Ishikawa (cell line): ENCODE measurements around the gene SLC46A3.

Experiments used
- CEBPB ChIP-seq: IDR thresholded peaks from 2 replicates; pipeline ENCODE4 v1.6.1; 2012
- CREB1 ChIP-seq: IDR thresholded peaks from 2 replicates; pipeline ENCODE4 v1.6.1; 2012; ENCODE audit warnings: low read depth
- EGR1 ChIP-seq: IDR thresholded peaks from 2 replicates; pipeline ENCODE4 v1.6.1; 2012
- EP300 ChIP-seq: IDR thresholded peaks from 2 replicates; pipeline ENCODE4 v1.6.1; 2012; ENCODE audit warnings: borderline replicate concordance
- FOXM1 ChIP-seq: IDR thresholded peaks from 2 replicates; pipeline ENCODE4 v1.6.1; 2012; ENCODE audit warnings: low read depth, borderline replicate concordance
- MAX ChIP-seq: IDR thresholded peaks from 2 replicates; pipeline ENCODE4 v1.6.1; 2012
- NFIC ChIP-seq: IDR thresholded peaks from 2 replicates; pipeline ENCODE4 v1.6.1; 2012
- RAD21 ChIP-seq: IDR thresholded peaks from 2 replicates; pipeline ENCODE4 v1.6.1; 2012; ENCODE audit warnings: low read depth
- REST ChIP-seq: IDR thresholded peaks from 2 replicates; pipeline ENCODE4 v1.6.1; 2012; ENCODE audit warnings: low read depth, mild to moderate bottlenecking
- TAF1 ChIP-seq: IDR thresholded peaks from 2 replicates; pipeline ENCODE4 v1.6.1; 2012; ENCODE audit warnings: low read depth, mild to moderate bottlenecking
- TCF12 ChIP-seq: IDR thresholded peaks from 2 replicates; pipeline ENCODE4 v1.6.1; 2012; ENCODE audit warnings: low read depth
- TEAD4 ChIP-seq: IDR thresholded peaks from 2 replicates; pipeline ENCODE4 v1.6.1; 2012
- USF1 ChIP-seq: IDR thresholded peaks from 2 replicates; pipeline ENCODE4 v1.6.1; 2012
- YY1 ChIP-seq: IDR thresholded peaks from 2 replicates; pipeline ENCODE4 v1.6.1; 2012; ENCODE audit warnings: low read depth
- ZBTB7A ChIP-seq: IDR thresholded peaks from 2 replicates; pipeline ENCODE4 v1.6.1; 2012; ENCODE audit warnings: low read depth

Gene SLC46A3

GRCh38 chr13:28693605-28694491, 24.9 kb downstream of the SLC46A3 start:
- TF ChIP-seq TEAD4: peak; percentile 51

GRCh38 chr13:28685892-28686291, 32.9 kb downstream of the SLC46A3 start:
- TF ChIP-seq RAD21: no peak
- no peak for TF ChIP-seq TEAD4
- TF ChIP-seq ZBTB7A: no peak
- TF ChIP-seq USF1: no peak
- TF ChIP-seq EP300: no peak
- no peak for TF ChIP-seq CREB1
- no peak for TF ChIP-seq TAF1
- TF ChIP-seq REST: no peak
- TF ChIP-seq EGR1: no peak
- TF ChIP-seq FOXM1: no peak
- no peak for TF ChIP-seq TCF12
- no peak for TF ChIP-seq NFIC
- no peak for TF ChIP-seq CEBPB
- TF ChIP-seq MAX: no peak

GRCh38 chr13:28685114-28685513, 33.7 kb downstream of the SLC46A3 start:
- TF ChIP-seq FOXM1 (no peak), CEBPB (no peak), TAF1 (no peak), EGR1 (no peak), CREB1 (no peak), TCF12 (no peak), MAX (no peak), EP300 (no peak), USF1 (no peak), ZBTB7A (no peak), RAD21 (no peak), YY1 (no peak), TEAD4 (no peak), NFIC (no peak), REST (no peak)

- TF ChIP-seq RAD21 (peak; percentile 18; the same call in 1 of the 2 replicates), USF1 (no peak)
Observed at GRCh38 chr13:28684257-28684656, 34.5 kb downstream of the SLC46A3 start.

- TF ChIP-seq YY1 (no peak), EGR1 (no peak), TAF1 (no peak), EP300 (no peak), REST (no peak), RAD21 (no peak), TCF12 (no peak), FOXM1 (no peak), CEBPB (no peak), TEAD4 (no peak), CREB1 (no peak)
Observed at GRCh38 chr13:28680541-28680940, 38.2 kb downstream of the SLC46A3 start.
